GM13976 (cell line): Measurements from ENCODE around the gene SLFN12L.

ENCODE experiments used
- DNase-seq: peaks from one replicate; pipeline ENCODE4 v3.0.0; 2012; ENCODE audit warnings: low spot score
- in situ Hi-C: fragments of 300-500 bp; cut with MboI; formaldehyde crosslinking; loops from one replicate; pipeline ENCODE4 v1.12.0; 2022; ENCODE audit warnings: low sequenced_read_pairs, mixed read lengths, inconsistent platforms; ENCODE audit not compliant: unreplicated experiment
- TF ChIP-seq, protein P1 (sequence below): IDR thresholded peaks from 2 replicates; pipeline ENCODE4 v1.5.1; 2012; ENCODE audit warnings: borderline replicate concordance, mild to moderate bottlenecking; ENCODE audit not compliant: insufficient read depth; ENCODE audit errors: extremely low read depth, missing control alignments, control extremely low read depth

Gene SLFN12L

DNA sequence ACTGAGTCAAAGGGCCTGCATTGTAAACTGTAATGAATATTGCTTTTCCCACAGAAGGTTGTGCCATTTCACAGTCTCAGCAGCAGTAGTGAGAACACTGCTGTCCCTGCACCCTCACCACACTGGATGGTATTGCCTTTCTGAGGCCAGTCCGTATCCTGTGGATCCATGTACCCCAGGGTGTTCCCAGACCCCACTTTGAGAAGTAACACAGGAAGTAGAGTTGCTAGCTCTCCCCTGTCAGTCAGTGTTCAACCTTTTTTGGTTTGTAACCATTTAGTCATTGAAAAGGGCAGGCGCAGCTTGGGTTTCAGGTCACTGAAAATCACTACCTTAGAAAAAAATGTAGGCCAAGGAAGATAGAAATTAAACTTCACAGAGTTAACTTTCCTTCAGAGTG, 37.9 kb downstream of the SLFN12L start:
- TF ChIP-seq, protein P1, sequence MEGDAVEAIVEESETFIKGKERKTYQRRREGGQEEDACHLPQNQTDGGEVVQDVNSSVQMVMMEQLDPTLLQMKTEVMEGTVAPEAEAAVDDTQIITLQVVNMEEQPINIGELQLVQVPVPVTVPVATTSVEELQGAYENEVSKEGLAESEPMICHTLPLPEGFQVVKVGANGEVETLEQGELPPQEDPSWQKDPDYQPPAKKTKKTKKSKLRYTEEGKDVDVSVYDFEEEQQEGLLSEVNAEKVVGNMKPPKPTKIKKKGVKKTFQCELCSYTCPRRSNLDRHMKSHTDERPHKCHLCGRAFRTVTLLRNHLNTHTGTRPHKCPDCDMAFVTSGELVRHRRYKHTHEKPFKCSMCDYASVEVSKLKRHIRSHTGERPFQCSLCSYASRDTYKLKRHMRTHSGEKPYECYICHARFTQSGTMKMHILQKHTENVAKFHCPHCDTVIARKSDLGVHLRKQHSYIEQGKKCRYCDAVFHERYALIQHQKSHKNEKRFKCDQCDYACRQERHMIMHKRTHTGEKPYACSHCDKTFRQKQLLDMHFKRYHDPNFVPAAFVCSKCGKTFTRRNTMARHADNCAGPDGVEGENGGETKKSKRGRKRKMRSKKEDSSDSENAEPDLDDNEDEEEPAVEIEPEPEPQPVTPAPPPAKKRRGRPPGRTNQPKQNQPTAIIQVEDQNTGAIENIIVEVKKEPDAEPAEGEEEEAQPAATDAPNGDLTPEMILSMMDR, result no peak
- in situ Hi-C loops, result no loop called here
- DNase-seq, result no peak

DNA sequence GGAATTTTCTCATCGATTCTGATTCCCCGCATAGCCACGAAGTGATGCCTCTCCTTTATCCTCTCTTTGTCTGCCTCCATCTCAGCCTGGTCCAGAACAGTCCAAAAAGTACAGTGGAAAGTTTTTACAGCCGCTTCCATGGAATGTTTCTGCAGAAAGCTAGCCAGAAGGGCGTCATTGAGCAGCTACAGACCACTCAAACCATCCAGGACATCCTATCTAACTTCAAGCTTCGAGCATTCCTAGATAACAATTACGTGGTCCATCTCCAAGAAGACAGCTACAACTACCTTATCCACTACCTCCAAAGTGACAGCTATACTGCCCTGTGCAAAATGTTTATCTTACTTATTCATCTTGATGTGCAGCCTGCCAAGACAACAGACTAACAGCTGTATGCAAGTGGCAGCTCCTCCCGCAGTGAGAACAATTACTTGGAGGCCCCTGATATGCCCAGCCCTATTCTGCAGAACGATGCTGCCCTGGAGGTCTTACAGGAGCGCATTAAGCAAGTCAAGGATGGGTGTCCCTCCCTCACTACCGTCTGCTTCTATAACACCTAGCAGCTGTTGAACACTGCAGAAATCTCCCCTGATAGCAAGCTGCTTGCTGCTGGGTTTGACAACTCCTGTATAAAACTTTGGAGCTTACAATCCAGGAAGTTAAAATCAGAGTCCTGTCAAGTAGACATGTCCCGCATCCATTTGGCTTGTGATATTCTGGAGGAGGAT, 38.9 kb downstream of the SLFN12L start:
- in situ Hi-C loops, result no loop called here
- DNase-seq, result no peak
- TF ChIP-seq, protein P1, result no peak

DNA sequence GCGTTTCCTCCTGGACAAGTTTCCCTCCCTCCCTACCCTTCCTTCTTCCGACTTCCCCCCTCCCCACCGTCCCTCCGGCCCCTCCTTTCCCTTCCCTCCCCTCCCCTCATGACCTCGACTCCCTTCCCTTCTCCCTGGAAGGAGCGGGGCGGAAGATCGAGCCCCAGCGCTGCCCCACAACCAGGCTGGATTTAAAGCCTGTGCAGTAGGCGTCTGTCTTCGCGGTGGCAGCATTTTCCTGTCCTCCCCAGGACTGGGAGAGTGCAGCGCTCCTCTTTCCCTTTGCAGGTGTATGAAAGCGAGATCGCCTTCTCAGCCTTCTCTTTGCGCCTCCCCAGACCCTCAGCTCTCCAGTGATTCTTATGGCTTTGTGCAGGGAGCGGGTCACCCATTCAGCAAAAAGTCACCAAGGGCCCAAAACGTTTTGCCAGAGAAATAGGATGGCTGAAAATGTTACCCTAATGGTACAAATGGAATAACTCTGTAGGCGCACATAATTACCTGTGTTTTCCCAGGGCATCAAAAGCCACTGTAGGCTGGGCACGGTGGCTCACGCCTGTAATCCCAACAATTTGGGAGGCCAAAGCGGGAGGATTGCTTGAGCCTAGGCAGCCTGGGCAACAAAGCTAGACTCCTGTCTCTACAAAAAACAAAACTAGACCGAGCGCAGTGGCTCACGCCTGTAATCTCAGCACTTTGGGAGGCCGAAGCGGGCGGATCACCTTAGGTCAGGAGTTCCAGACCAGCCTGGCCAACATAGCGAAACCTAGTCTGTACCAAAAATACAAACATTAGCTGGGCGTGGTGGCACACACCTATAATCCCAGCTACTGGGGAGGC, 40.8 kb downstream of the SLFN12L start:
- TF ChIP-seq, protein P1, result no peak
- in situ Hi-C loops, result no loop called here

DNA sequence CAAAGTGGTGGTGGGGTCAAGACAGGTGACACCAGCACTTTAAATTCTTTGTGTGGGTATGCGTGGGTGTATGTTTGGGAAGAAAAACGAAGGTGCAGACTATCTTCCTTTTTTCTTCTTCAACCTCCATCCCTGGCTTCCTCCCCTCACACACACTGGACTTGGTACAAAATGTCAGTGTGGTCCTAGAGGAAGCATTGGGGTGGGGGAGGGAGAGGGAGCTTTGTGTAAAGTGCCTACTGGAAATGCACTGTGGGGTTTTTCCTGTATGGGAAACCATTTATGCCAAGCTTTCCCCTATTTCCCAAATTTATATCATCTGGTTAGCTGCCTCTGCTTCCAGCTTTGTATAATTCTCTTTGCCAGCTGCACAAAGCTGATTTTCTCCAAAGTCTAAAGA, 44.4 kb downstream of the SLFN12L start:
- TF ChIP-seq, protein P1, result no peak
- DNase-seq, result no peak
- in situ Hi-C loops, result no loop called here

More for the DNA sequence above, 40.8 kb downstream of the SLFN12L start:
- DNase-seq, result no peak

DNA sequence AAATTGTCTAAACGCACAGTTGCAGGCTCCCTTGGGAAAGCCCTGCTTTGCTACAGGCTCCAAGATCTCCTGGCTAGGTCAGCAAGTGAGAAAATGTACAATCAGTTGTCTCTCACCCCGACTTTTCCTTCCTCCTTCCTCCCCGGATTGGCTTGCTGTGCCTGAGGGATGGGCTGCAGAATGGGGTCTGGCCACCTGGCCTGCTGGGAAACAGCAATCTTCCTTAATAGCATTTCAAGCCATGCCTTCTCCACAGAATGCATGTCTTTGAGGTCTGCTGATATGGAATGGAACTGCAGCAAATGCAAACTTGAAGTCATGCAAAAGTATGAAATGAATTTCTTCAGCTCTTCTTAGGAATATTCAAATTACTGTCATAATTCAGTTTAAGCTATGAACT, 46.1 kb downstream of the SLFN12L start:
- TF ChIP-seq, protein P1, result no peak
- in situ Hi-C loops, result no loop called here
- DNase-seq, result no peak

DNA sequence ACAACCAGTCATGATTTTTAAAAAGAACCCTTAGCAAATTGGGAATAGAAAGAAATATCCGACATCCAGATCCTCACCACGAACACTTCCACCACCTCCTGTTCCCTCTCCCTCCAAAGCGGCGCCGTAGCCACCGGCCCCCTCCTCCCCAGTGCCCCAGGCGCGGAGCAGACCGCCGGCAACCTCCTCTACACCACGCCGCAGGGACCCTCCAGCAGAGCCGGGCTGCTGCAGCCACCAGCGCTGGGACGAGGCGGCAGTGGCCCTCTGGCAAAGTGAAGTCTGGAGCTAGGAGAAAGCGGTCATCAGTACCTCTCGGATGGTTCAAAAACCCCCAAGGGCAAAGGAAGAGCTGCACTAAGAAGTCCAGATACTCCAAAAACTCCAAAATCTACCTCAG, 47.5 kb downstream of the SLFN12L start:
- in situ Hi-C loops, result no loop called here
- DNase-seq, result no peak
- TF ChIP-seq, protein P1, result no peak
